Keratinocyte (primary cell): ENCODE data around the gene HSD17B14.

Experiments
- EZH2 ChIP-seq: IDR thresholded peaks from one replicate; pipeline ENCODE4 v1.6.1; 2012; ENCODE audit warnings: inconsistent platforms, mild to moderate bottlenecking, low read length, moderate library complexity
- TF ChIP-seq, protein P1 (sequence below), 3 experiments: IDR thresholded peaks in 1 of 3; conservative IDR thresholded peaks in 1 of 3; optimal IDR thresholded peaks in 1 of 3; 2 replicates in 2 of 3; 3 replicates in 1 of 3; pipeline versions ENCODE3 to v1.5.1; 2011; ENCODE audit warnings: low read length in 3 of 3, mild to moderate bottlenecking in 3 of 3, moderate library complexity in 2 of 3, control low read depth in 1 of 3, inconsistent platforms in 1 of 3; ENCODE audit not compliant: insufficient read depth in 2 of 3; ENCODE audit errors: extremely low read depth in 1 of 3

GRCh38 chr19:48797103-48797502 lies 39.2 kb downstream of the HSD17B14 start:
- TF ChIP-seq, protein P1, sequence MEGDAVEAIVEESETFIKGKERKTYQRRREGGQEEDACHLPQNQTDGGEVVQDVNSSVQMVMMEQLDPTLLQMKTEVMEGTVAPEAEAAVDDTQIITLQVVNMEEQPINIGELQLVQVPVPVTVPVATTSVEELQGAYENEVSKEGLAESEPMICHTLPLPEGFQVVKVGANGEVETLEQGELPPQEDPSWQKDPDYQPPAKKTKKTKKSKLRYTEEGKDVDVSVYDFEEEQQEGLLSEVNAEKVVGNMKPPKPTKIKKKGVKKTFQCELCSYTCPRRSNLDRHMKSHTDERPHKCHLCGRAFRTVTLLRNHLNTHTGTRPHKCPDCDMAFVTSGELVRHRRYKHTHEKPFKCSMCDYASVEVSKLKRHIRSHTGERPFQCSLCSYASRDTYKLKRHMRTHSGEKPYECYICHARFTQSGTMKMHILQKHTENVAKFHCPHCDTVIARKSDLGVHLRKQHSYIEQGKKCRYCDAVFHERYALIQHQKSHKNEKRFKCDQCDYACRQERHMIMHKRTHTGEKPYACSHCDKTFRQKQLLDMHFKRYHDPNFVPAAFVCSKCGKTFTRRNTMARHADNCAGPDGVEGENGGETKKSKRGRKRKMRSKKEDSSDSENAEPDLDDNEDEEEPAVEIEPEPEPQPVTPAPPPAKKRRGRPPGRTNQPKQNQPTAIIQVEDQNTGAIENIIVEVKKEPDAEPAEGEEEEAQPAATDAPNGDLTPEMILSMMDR (optimal IDR thresholded peaks at IDR 0.05 in 1 of 3, IDR thresholded peaks at IDR 0.05 in 1 of 3, conservative IDR thresholded peaks at IDR 0.05 in 1 of 3; ENCODE audit: extremely low read depth in 1 of 3, insufficient read depth in 2 of 3, low read length in 3 of 3) = no peak
- no peak for TF ChIP-seq EZH2
